Measurements from ENCODE around the gene RAB15.

Gene RAB15

DNA sequence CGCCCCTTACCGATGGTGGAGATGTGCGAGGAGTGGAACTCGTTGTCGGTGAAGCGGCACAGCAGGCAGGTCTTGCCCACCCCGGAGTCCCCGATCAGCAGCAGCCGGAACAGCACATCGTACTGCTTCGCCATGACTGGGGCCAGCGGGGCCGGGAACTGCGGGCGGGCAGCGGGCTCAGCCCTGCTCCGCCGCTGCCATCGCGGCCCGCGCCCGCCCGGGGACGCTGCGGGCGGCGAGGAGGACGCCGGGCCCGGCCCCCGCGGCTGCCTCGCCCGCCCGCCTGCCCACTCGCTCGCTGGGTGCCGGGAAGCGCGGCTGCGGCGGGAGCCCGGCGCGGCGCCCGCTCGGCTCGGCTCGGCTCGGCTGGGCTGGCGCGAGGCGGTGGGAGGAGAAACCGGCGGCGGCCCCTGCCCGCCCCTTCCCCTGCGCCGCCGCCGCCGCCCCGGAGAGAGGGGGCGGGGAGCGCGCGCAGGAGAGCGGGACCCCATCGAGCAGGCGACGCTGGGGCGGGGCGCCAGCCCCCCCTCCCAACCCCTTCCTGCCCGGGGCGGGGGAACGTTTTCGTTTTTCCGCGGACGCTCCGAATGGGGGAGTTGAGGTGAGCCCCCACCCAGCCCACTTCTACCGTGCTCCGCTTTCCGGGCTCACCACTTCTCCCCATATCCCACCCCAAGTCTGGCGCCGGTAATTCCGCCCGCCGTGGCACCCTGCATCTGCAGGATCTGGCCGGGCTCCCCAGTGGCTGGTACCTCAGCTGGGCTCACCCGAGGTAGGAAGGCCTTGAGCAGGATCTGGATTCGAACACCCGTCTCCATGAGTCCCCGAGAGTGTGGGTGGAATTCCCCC, at the start of gene RAB15:
Gene RAB15, minus strand, starts transcription at position 394 of the 849 bp plus-strand sequence. Its CDS starts 260 bp downstream, at position 134.
- peak; percentile 19 for DNase-seq (ENCODE audit: low spot score)

DNA sequence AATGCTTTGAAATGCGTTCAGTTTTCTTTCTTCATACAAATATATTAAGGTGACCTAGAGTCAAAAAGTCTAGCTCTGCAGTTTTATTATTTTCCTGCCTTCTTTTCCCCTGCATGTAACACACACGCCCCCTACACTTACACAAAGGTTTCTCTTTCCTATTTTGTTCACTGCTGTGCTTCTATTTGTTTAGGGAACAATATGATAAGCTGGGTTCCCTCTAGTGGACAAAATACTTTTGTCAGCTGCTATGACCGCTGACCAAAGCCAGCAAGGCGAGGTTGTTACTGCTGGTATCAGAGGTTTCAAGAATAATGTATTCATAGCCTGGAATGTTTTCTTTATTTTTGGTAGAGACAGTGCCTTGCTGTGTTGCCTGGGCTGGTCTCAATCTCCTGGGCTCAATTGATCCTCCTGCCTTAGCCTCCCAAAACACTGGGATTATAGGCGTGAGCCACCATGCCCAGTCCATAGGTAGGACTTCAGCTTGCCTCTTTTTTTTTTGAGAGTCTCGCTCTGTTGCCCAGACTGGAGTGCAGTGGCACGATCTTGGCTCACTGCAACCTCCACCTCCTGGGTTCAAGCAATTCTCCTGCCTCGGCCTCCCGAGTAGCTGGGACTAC, 47.9 kb upstream of the RAB15 start:
- DNase-seq (ENCODE audit: low spot score), result peak; percentile 25

DNA sequence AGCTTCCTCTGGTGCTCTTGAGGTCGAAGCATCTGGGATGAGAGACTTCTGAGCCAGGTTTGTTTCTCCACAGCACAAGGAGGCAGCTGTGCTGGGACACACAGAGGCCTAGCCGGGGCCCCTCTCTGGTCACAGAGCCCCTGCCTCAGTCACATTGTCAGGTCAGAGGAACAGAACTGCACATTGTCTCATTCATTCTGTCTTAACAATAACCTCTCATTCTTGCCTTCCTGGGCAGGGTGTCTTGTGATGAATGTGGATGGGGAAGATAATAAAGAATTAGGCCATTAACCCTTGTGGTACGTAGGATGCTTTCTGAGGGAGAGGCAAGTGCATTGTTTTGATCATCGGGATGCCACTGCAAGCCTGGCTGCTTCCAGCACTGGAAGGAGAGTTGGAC, 44.3 kb upstream of the RAB15 start:
- DNase-seq (ENCODE audit: low spot score), result no peak

DNA sequence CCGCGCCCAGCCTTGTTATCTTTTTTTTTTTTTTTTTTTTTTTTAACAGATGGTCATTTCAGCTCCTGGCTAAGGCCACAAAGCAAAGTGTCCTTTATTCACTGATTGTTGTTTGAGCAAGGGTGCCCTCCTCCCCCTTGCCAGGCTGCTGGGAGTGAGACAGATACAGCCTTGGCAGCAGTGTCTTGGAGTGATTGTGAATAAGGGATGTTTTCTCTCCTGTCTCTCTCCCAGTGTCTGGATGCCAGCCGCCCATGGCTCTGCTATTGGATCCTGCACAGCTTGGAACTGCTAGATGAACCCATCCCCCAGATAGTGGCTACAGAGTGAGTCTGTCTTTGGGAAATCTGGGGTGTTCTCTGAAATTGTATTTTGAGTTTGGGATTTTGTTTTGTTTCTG, 43.3 kb upstream of the RAB15 start:
- DNase-seq (ENCODE audit: low spot score), result no peak

DNA sequence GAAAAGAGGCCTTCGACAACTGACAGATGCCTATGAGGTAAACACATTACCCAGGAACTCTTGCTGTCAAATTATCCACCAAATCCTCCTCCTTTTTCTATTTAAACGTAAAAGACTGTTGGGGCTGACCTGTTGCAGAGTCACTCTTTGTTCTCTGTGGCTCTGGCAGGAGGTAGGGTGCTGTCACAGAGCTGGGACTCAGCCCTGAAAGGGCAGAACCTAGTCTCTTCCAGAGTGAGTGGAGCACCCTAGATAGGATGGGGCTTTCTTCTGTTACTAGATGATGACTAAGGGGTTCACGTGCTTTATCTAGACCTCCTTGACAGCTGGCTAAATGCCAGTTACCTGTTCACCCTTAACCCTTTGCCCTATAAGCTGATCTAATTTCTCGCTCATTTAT, 40.2 kb upstream of the RAB15 start:
- DNase-seq (ENCODE audit: low spot score), result no peak

DNA sequence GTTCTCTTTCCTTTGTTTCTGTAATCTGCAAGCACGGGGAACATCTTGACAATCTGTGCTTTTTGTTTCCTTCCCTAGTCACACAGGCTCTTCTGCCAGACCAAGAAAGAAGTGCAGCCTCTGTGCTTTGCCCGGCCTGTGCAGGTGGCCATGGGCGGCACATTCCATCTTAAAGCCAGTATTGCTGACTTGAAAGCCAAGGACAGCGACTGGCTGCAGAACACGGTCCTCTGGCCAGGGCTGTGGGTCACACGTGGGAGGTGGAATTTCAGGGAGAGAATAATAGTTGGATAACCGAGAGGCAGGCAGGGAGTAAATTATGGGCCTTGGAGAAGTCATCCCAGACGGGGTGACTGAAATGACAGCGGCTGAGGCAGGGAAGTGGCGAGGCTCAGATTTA, 39.4 kb upstream of the RAB15 start:
- no peak for DNase-seq (ENCODE audit: low spot score)

DNA sequence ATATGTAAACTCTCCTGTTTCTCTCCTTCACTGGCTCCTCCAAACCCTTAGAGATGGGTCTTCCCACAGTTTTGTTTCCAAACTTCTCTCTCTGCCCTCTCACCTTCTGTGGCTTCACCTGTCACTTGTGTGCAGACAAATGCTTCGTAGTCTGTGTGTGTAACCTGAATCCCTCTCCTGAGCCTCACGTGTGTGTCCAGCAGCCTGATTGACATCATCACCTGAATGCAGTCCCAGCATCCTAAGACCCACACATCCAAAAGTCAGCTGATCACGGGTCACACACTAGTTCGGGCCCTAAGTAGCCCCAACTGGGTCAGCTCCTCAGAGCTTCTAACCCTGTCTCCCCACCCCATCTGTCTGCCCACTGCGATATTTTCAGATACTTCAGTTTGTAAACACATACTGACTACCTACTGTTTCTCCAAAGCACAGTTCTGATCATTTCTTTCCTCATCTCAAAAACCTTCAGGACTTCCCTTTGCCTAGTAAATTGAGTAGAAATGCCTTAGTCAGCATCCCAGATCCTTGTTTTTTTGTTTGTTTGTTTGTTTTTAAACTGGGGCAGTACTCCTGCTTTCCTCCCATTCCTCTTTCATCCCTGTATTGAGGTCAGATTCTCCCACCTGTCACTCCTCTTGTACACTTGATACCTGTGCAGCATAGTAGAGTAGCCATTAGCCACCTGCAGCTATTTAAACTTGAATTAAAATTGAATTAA, 38.2 kb upstream of the RAB15 start:
- no peak for DNase-seq (ENCODE audit: low spot score)

DNA sequence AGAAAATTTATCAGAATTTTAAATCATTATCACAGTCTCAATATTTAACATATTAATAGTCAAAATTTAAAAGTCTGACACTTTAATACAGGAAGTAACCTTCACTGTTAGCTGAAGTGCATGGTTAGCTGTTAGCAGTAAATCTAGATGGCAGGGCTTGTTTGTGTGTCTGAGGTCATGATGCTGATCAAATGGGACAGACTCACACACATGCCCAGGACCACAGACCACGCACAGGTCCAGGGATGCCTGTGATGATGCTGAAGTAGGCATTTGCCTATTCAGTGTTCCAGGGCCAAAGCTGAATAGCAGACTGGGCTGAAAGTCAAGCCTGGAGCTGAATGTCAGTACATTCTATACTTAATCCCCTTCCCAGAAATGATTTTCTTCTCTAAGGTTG, 35.1 kb upstream of the RAB15 start:
- DNase-seq (ENCODE audit: low spot score), result no peak

DNA sequence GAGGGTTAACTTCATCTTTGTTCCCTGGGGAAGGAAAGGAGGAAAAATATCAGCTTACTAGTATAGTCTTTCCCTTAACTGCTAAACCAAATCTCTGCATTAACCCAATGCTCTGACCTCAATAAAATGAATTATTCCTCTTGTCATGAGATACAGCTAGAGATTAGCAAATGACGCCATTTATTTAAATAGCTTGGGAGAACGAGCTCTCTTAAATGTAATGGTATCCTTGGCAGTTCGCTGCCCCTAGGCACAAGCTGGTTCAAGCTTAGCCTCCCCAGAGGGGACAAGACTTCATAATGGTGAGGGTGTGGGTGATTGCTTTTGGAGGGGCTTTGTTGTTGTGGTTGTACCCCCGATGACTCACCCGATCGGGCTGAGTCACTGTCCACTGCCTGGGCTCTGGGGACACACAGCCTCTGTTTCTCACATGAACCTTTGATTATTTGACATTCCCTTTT, 34.2 kb upstream of the RAB15 start:
- DNase-seq (ENCODE audit: low spot score), result no peak

DNA sequence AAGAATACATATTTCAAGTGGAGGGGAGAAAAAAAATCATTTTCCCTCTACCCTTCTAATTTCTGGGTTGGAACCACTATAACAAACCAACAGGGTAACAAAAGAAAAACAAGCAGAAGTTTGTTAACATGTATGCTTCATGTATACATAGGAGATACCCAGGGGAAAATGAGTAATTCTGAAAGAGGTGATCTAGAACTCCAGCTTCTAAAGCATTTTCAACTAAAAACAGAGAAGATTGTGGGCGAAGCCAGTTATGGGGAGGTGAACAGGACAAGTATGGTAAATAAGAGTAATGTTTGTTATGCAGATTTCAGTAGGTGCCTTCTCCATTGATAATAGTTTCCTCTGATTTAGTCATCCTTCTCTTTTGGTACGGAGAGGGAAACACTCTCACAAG, 31.3 kb upstream of the RAB15 start:
- DNase-seq (ENCODE audit: low spot score), result peak; percentile 53

DNA sequence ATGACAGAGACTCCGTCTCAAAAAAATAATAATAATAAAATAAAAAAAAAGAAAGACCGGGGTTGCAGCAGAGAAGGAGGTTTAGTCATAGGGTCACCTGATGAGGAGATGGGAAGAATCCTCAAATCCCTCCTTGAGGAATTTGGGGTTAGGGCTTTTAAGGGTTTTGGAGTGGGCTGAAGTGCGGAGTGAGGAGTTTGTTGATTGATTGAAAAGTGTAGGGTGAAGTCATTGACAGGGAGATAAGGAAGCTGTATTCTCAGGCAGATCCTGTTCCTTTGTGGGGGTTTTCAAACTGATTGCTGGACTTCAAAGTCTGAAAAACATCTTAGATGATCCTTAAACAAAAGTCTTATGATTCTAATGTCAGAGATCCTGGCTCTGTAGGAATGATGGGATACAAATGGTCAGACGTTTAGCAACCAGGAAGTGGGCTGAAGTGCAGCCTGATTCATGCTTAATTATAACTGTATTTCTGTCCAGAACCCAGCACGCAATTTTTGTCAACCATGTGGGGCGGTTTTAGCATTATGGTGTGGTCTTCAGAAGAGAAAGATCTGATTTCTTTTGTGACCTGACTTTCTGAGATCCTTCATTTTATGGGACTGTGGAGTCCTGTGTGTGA, 30.6 kb upstream of the RAB15 start:
- DNase-seq (ENCODE audit: low spot score), result no peak

DNA sequence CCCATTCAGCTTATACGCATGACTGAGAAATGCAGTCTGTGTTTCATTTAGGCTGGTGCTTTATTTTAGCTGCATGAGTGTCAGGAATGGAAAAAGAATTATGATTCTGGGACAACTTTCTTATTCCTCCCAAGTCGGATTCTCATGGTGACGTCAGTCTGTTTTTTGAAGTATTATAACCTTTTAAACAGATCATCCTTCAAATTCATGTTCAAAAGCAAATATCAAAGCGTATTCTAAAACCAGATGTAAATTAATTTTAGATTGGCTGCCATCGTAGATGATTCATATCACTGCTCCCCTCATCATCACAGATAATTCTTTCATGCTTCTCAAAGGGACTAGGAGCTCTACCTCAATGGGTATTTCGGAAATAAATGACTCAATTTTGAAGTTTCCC, 29.6 kb upstream of the RAB15 start:
- no peak for DNase-seq (ENCODE audit: low spot score)

DNA sequence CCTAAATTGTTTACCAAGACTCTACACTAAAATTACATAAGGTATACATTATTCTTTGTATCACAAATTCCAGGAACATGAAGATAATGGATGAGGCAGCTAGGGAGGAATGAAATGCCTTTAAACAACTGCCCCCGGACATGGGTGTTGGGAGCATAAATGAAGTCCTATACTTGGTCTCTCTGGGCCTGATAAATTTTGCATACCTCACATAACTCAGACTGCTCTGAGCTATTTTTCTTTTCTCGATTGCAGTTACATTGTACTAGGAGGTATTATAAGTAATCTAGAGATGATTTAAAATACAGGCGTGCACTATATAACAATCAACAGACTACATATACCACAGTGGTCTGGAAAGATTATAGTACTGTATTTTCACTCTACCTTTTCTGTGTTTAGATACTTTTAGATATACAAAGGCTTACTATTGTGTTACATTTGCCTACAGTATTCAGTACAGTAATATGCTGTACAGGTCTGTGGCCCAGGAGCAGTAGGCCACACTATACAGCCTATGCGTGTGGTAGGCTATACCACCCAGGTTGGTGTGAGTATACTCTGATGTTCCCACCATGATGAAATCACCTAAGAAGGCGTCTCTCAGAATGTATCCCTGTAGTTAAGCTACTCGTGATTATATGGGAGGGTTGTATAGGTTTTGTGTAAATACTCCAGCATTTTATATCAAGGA, 28.9 kb upstream of the RAB15 start:
- DNase-seq (ENCODE audit: low spot score), result no peak

DNA sequence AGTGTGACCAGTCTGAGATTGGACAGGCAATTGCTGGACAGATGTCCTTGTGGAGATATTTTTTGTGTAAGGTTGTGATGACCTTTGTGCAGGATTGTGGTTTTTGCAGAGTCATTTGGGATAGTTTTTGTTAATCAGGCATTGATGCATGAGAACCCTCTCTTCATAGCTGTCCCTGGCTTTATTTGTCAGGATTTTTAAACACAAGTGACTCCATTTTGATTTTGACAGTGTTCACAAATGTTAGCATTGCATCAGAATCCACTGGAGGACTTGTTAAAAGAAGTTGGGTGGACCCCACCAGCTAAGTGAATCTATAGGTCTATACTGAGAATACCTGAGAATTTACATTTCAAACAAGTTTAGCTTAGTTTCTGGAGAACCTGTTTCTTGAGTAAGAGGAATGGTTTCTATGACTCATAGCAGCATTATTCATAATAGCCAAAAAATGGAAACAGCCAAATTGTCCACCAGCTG, 26.4 kb upstream of the RAB15 start:
- DNase-seq (ENCODE audit: low spot score), result peak; percentile 41

DNA sequence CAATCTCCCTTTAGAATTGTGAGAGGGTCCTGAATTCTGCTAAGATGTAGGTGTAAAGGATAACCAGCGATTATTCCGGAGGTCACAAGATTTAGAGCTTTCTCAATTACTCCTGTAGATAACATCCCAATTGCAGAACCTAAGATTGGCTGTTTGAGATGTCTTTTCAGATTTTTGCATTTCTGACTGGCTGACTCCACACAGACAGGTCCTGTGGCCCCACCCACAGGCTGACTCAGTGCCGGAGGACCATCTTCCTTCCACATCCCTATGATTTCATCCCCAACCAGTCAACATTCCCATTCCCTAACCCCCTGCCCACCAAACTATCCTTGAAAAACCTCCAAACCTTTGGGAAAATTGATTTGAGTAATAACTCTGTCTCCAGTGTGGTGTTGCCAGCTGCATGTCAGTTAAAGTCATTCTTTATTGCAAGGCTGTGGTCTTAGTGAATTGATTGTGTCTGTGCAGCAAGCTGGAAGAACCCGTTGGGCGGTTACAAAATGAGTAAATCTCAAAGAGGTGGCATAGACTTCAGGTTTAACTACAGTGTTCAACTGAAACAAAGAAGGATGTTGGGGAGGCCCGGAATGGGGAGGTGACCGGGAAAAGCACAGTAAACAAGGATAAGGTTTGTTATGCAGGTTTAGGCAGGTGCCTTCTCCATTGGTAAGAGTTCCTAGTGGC, 25.1 kb upstream of the RAB15 start:
- peak; percentile 68 for DNase-seq (ENCODE audit: low spot score)

DNA sequence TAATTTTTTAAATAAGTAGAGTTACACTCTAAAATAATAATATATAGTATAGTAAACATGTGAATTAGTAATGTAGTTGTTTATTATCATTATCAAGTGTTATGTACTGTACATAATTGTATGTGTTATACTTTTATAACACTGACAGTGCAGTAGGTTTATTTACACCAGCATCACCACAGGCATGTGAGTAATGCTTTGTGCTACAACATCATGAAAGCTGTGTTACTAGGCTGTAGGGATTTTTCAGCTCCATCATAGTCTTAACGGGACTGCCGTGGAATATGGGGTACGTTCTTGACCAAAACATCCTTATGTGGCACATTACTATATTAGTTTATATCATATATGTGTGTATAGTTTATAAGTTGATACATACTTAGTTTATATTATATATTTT, 23.2 kb upstream of the RAB15 start:
- no peak for DNase-seq (ENCODE audit: low spot score)

DNA sequence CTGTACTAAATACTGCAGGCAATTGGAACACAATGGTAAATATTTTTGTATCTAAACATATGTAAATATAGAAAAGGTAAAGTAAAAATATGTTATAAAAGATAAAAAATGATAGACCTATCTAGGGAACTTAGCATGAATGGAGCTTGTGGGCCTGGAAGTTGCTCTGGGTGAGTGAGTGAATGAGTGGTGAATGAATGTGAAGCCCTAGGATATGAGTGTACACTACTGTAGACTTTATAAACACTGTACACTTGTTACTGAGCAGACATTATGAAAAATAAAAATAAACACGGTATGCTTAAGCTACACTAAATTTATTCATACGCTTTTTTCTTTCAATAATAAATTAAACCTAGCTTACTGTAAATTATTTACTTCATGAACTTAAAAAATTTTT, 22.4 kb upstream of the RAB15 start:
- no peak for DNase-seq (ENCODE audit: low spot score)

DNA sequence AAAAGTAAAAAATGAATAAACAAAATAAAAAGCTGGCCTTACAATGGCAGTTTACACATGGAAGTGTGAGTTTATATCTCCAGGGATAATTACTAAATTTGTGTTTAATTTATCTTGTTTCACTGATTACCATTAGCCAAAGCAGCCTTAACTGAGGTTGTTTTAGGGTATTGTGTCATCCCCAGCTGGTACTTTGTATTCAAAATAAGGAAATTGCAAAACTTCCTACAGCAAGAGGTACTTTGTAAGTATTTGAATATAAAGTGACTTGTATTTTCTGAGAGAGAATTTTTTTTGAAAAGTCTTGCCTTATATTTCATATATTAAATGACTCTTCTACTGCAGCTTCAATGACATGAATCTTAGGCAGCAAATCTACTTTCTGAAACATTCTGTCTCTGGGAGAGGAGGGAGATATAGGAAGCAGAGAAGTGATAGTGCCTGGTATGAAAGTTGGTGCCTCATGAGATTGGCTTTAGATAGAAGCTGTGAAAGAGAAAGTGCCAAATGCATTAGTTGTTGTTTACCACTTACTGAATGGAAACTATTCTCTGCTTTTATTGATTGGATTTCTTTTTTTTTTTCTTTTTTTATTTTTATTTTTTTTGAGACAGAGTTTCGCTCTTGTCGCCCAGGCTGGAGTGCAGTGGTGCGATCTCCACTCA, 21.3 kb upstream of the RAB15 start:
- DNase-seq (ENCODE audit: low spot score), result no peak

DNA sequence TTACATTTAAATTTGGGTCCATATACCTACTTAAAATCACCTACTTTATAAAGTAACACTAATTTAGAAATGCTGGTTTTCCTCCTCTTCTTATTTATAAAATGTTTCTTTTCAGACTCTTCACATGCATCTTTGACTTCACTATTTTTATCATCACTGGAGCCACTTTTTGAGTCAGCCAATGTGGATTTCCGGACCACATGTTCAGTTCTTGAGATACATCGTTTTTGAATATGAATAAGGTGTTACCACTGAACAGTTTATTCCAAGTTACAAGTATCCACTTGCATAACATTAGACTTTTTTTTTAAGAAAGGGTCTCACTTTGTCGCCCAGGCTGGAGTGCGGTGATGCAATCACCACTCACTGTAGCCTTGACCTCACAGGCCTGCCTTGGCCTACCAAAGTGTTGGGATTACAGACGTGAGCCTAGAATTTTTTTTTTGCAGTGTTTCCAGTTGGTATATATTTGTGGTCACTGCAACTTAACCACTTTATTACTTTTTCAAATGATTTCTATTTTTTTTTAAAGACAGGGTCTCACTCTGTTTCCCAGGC, 20.3 kb upstream of the RAB15 start:
- peak; percentile 64 for DNase-seq (ENCODE audit: low spot score)

DNA sequence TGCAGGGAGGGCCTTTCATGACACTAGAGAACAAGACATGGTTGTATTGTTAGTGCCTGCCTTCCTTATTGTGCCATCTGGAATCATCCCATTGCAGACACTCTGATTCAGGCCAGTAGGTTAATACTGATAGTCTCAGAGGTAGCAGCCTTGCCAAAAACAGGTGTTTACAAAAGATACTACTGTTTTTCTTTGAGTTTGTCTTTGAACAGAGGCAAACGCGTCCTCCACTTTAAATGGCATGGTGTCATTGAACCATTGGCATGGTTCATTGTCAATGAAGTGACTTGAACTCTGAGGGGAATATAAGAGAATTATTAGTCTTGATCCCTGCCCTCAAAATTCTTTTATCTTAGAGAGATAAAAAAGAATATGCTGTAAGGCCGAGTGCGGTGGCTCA, 18.8 kb upstream of the RAB15 start:
- no peak for DNase-seq (ENCODE audit: low spot score)

All from activated CD4-positive, alpha-beta T cell treated with anti-CD3 and anti-CD28 coated beads, Interleukin-2, Interleukin-4, amounts not matched to agents 100 ng/mL and 50 ng/mL, durations not matched to agents 16 hours and 8 hours (primary cell).